Measurements from ENCODE around the gene GMCL2. TPM values are rescaled to one million over a fixed set of nuclear protein-coding genes. Genes with fewer than 3 reads are reported as not detected.

Gene GMCL2
- total and polyA plus RNA-seq, 4 donors: not detected

DNA sequence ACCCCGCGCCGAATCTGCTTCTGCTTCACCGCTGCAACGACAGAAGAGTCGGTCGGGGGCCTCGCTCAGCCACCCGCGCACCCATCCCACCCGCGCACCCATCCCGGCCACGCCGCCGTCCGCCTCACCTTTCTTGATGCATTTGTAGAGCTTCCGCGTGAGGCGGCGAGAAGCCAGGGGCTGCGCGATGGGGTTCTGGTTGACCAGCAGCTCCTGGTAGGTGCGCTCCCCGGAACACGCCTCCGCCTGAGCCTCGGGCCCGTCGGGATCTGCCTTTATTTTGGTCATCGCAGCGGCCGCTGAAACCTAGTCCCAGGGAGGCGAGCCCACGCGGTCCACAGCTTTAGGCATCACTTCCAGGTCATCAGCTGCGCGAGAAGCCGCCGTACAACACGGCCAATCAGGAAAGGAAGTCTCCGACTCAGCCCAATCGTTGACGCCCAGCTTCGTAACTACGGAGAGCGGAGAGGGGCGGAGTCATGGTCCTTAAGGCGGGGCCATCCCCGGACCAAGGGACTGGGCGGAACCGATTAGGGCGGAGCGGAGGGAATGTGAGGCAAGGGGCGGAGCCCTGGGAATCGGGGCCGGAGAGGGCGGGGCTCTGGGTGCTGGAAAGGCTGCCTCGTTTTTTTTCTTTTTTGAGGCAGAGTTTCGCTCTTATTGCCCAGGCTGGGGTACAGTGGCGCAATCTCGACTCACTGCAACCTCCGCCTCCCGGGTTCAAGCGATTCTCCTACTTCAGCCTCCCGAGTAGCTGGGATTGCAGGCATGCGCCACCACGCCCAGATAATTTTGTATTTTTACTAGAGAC lies 33.4 kb downstream of the GMCL2 start, which contains the start of gene NHP2 (continued):
- TF ChIP-seq, protein P1, sequence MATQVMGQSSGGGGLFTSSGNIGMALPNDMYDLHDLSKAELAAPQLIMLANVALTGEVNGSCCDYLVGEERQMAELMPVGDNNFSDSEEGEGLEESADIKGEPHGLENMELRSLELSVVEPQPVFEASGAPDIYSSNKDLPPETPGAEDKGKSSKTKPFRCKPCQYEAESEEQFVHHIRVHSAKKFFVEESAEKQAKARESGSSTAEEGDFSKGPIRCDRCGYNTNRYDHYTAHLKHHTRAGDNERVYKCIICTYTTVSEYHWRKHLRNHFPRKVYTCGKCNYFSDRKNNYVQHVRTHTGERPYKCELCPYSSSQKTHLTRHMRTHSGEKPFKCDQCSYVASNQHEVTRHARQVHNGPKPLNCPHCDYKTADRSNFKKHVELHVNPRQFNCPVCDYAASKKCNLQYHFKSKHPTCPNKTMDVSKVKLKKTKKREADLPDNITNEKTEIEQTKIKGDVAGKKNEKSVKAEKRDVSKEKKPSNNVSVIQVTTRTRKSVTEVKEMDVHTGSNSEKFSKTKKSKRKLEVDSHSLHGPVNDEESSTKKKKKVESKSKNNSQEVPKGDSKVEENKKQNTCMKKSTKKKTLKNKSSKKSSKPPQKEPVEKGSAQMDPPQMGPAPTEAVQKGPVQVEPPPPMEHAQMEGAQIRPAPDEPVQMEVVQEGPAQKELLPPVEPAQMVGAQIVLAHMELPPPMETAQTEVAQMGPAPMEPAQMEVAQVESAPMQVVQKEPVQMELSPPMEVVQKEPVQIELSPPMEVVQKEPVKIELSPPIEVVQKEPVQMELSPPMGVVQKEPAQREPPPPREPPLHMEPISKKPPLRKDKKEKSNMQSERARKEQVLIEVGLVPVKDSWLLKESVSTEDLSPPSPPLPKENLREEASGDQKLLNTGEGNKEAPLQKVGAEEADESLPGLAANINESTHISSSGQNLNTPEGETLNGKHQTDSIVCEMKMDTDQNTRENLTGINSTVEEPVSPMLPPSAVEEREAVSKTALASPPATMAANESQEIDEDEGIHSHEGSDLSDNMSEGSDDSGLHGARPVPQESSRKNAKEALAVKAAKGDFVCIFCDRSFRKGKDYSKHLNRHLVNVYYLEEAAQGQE (IDR thresholded peaks at IDR 0.05): peak; percentile 66
- peak; percentile 55 for TF ChIP-seq ATF3 (IDR thresholded peaks at IDR 0.05)

DNA sequence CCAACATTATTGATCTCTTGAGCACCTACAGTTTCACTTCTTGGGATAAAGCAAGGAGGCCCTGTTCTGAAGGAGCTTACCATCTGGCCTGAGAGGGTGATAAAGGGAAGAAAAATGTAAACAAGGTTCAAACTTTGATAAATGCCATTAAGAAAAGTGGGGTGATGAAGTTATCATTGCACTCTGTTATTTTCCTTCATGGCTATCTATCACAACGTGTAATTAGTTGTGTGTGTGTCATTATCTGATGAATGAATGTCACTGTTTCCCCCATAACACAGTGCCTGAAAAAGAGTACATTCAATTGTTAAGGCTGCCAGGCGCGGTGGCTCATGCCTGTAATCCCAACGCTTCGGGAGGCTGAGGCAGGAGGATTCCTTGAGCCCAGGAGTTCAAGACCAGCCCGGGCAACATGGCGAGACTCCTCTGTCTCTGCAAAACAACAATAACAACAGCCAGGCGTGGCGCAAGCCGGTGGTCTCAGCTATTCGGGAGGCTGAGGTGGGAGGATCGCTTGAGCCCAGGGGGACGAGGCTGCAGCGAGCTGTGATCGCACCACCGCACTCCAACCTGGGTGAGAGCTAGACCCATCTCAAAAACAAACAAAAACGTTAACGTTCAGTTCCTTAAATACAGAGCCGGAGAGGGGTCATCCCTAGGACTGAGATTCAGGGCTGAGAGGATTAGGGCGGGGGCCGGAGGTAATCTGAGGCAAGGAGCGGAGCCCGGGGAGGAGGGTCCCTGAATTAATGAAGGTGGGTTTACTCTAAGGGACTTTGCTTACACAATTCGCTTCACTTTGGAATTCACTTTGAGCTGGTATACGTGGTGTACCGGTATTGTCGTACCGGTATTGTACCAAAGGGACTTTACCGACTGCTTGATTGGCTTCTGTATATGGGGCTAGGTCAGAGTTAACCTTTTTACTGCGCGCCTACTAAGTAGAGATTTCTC lies 34.4 kb downstream of the GMCL2 start:
- peaks cover 5 to 16% (median 11%) of the 10 kb centered on the region in 4 donors for H3K4me1 ChIP-seq (ENCODE audit: control insufficient read depth in 4 of 4, insufficient read depth in 4 of 4, low read length in 3 of 4)
- TF ChIP-seq NR2F2 (IDR thresholded peaks at IDR 0.05) (no peak), RXRA (IDR thresholded peaks at IDR 0.05) (no peak), ATF3 (IDR thresholded peaks at IDR 0.05) (no peak)
- TF ChIP-seq, protein P1 (IDR thresholded peaks at IDR 0.05): no peak
- TF ChIP-seq, protein P2, sequence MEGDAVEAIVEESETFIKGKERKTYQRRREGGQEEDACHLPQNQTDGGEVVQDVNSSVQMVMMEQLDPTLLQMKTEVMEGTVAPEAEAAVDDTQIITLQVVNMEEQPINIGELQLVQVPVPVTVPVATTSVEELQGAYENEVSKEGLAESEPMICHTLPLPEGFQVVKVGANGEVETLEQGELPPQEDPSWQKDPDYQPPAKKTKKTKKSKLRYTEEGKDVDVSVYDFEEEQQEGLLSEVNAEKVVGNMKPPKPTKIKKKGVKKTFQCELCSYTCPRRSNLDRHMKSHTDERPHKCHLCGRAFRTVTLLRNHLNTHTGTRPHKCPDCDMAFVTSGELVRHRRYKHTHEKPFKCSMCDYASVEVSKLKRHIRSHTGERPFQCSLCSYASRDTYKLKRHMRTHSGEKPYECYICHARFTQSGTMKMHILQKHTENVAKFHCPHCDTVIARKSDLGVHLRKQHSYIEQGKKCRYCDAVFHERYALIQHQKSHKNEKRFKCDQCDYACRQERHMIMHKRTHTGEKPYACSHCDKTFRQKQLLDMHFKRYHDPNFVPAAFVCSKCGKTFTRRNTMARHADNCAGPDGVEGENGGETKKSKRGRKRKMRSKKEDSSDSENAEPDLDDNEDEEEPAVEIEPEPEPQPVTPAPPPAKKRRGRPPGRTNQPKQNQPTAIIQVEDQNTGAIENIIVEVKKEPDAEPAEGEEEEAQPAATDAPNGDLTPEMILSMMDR (IDR thresholded peaks at IDR 0.05; ENCODE audit: low read depth, low read length, missing input control): no peak
- no peak for DNase-seq (ENCODE audit: low spot score)
- no peaks in the 10 kb centered on the region for H3K27me3 ChIP-seq (ENCODE audit: control insufficient read depth in 4 of 4, insufficient read depth in 4 of 4, low read length in 3 of 4)
- H3K36me3 ChIP-seq (ENCODE audit: control insufficient read depth in 4 of 4, insufficient read depth in 3 of 4, low read depth in 1 of 4, low read length in 3 of 4): peaks cover 8 to 32% (median 12%) of the 10 kb centered on the region in 4 donors
- no peaks in the 10 kb centered on the region for H3K9me3 ChIP-seq (ENCODE audit: control insufficient read depth in 4 of 4, low read length in 3 of 4)
- peak overlapping the region; percentile 89 to 90 for H3K9ac ChIP-seq (ENCODE audit: low read depth in 1 of 2, low read length in 2 of 2)
- 51% methylated on average over 31 of the region's 31 CpGs for WGBS
- H3K27ac ChIP-seq (ENCODE audit: low read depth in 1 of 2, low read length in 2 of 2): peak overlapping the region in 1 of 2 donors; percentile 59
- H3K4me3 ChIP-seq (ENCODE audit: low read depth in 1 of 3, low read length in 3 of 3): peak overlapping the region; percentile 73 to 97 (median 91)

All from liver (tissue), 9 donors.